HepG2 (cell line): ENCODE results near the gene ESRRB. TPM values are rescaled to one million over a fixed set of nuclear protein-coding genes. Genes with fewer than 3 reads are reported as not detected.

Source experiments
- ATAC-seq: fragments of 200-7000 bp; cut with Tn5 transposase; 3 replicates; pipeline ENCODE4 v1.9.1; 2020; ENCODE audit warnings: mild to moderate bottlenecking, moderate library complexity
- BruUV-seq: library from RNA; stranded (reverse); fragments of 400-500 nt; replicated peaks from 2 replicates; lab custom pipeline; 2021; lab: Mats Ljungman, UMichigan
- CTCF ChIA-PET: fragments of 300-600 bp; formaldehyde crosslinking; extraction: SDS; loops from one replicate; lab custom pipeline; 2021; ENCODE audit warnings: low total read pairs, inconsistent platforms, low intra/inter-chr PET ratio; lab: Yijun Ruan, JAX
- POLR2A ChIA-PET: fragments of 350-600 bp; sonication (Branson Sonifier 250); formaldehyde crosslinking; loops from one replicate; lab custom pipeline; 2020; ENCODE audit warnings: antibody characterized with exemption, inconsistent platforms; lab: Yijun Ruan, JAX
- DNase-seq: peaks from one replicate; pipeline ENCODE4 v3.0.0-alpha.2; 2015; ENCODE audit warnings: low spot score
- FAIRE-seq: peaks from 3 replicates; lab custom pipeline; 2011; peaks lifted over from hg19 to GRCh38; lab: Jason Lieb, UNC
- H2AFZ ChIP-seq: one replicate; pipeline ENCODE4 v1.6.1; 2011; ENCODE audit warnings: low read length, inconsistent platforms
- H3K27ac ChIP-seq: fragments of 300-600 bp; 3 replicates; pipeline ENCODE4 v1.8.0; 2011; ENCODE audit warnings: mixed run types, mild to moderate bottlenecking, mixed read lengths, low read length, inconsistent platforms; ENCODE audit not compliant: insufficient read depth; ENCODE audit errors: extremely low read length
- H3K27me3 ChIP-seq, 2 experiments: fragments of 200-600 bp in 1 of 2; 2 replicates in 1 of 2; 3 replicates in 1 of 2; pipeline versions ENCODE4 v1.6.0 to v1.8.0; 2011; ENCODE audit warnings: low read length in 2 of 2, mild to moderate bottlenecking in 2 of 2, moderate library complexity in 2 of 2, inconsistent platforms in 1 of 2; ENCODE audit not compliant: insufficient read depth in 2 of 2, control insufficient read depth in 1 of 2
- H3K36me3 ChIP-seq, 2 experiments: fragments of 200-600 bp in 1 of 2; replicated peaks in 1 of 2; 2 replicates in 1 of 2; 3 replicates in 1 of 2; pipeline versions ENCODE4 v1.5.1 to v1.8.0; 2011; ENCODE audit warnings: low read length in 2 of 2, inconsistent platforms in 1 of 2; ENCODE audit not compliant: insufficient read depth in 2 of 2, control insufficient read depth in 1 of 2
- H3K4me1 ChIP-seq: 2 replicates; pipeline ENCODE4 v1.5.1; 2012; ENCODE audit warnings: low read length, inconsistent platforms; ENCODE audit not compliant: insufficient read depth
- H3K4me2 ChIP-seq: 2 replicates; pipeline ENCODE4 v1.6.0; 2011; ENCODE audit warnings: low read depth, low read length, inconsistent platforms
- H3K4me3 ChIP-seq, 3 experiments: fragments of 200-600 bp in 1 of 3; sonication (generic), shearing (Covaris generic) in 1 of 3; replicated peaks in 1 of 3; 2 replicates each; pipeline ENCODE4 v1.5.1; 2011 to 2016; ENCODE audit warnings: low read length in 3 of 3, inconsistent platforms in 2 of 3, low read depth in 2 of 3, mild to moderate bottlenecking in 2 of 3, control low read depth in 1 of 3, mixed read lengths in 1 of 3; ENCODE audit not compliant: insufficient read depth in 1 of 3
- H3K79me2 ChIP-seq: one replicate; pipeline ENCODE4 v1.6.1; 2011; ENCODE audit warnings: low read length, inconsistent platforms; ENCODE audit not compliant: insufficient read depth
- H3K9ac ChIP-seq: 2 replicates; pipeline ENCODE4 v1.6.0; 2011; ENCODE audit warnings: mild to moderate bottlenecking, low read depth, low read length, inconsistent platforms; ENCODE audit not compliant: insufficient read depth
- H3K9me3 ChIP-seq: 2 replicates; pipeline ENCODE4 v1.5.1; 2012; ENCODE audit warnings: mild to moderate bottlenecking, low read length
- H4K20me1 ChIP-seq: 2 replicates; pipeline ENCODE4 v1.6.0; 2011; ENCODE audit warnings: inconsistent platforms, mild to moderate bottlenecking, low read length, moderate library complexity; ENCODE audit not compliant: insufficient read depth
- MEIS2 ChIP-seq: sonication (generic); formaldehyde crosslinking; IDR thresholded peaks from 2 replicates; pipeline ENCODE4 v1.9.0; 2021; ENCODE audit warnings: mild to moderate bottlenecking, missing genetic modification reagents
- MXD4 ChIP-seq: IDR thresholded peaks from 2 replicates; pipeline ENCODE4 v1.6.1; 2016; ENCODE audit warnings: mild to moderate bottlenecking, missing biosample characterization, missing genetic modification reagents
- PAXIP1 ChIP-seq: sonication (generic); formaldehyde crosslinking; conservative IDR thresholded peaks from 2 replicates; pipeline ENCODE4 v1.4.0; 2020; ENCODE audit warnings: mild to moderate bottlenecking, missing genetic modification reagents, moderate library complexity
- SMAD3 ChIP-seq: sonication (generic); formaldehyde crosslinking; IDR thresholded peaks from 2 replicates; pipeline ENCODE4 v1.4.0; 2020; ENCODE audit warnings: missing genetic modification reagents
- SNAPC4 ChIP-seq: sonication (generic); formaldehyde crosslinking; IDR thresholded peaks from 2 replicates; pipeline ENCODE4 v1.4.0; 2020; ENCODE audit warnings: mild to moderate bottlenecking, missing genetic modification reagents
- ZNF441 ChIP-seq: sonication (generic); formaldehyde crosslinking; IDR thresholded peaks from 2 replicates; pipeline ENCODE4 v1.7.0; 2021; ENCODE audit warnings: missing genetic modification reagents, borderline replicate concordance
- ZNF589 ChIP-seq: sonication (generic); formaldehyde crosslinking; conservative IDR thresholded peaks from 2 replicates; pipeline ENCODE4 v1.8.0; 2022; ENCODE audit warnings: mild to moderate bottlenecking, moderate library complexity, missing genetic modification reagents
- ZNF772 ChIP-seq: sonication (generic); formaldehyde crosslinking; IDR thresholded peaks from 2 replicates; pipeline ENCODE4 v1.5.0; 2020; ENCODE audit warnings: mild to moderate bottlenecking, missing genetic modification reagents
- ZNF788 ChIP-seq: sonication (generic); formaldehyde crosslinking; IDR thresholded peaks from 2 replicates; pipeline ENCODE4 v1.5.0; 2020; ENCODE audit warnings: mild to moderate bottlenecking, missing genetic modification reagents, borderline replicate concordance
- WGBS: methylation state at CpG from one replicate; pipeline ENCODE4 v1.1.6; 2017; ENCODE audit warnings: low lambda C conversion rate; 5-methylcytosine and 5-hydroxymethylcytosine counted together
- in situ Hi-C: cut with HindIII; loops from 2 replicates; pipeline ENCODE4 v1.10.0; 2017; ENCODE audit warnings: low pct_unique_long_range_greater_than_20kb; ENCODE audit not compliant: extremely low pct_ligation_motif_present
- intact Hi-C: fragments of 100-400 bp; cut with micrococcal nuclease; formaldehyde crosslinking; loops from one replicate; pipeline ENCODE4 v1.10.0; 2022; ENCODE audit not compliant: unreplicated experiment
- polyA plus RNA-seq, 8 experiments: library from polyadenylated mRNA; depleted of rRNA in 3 of 8; stranded (reverse) in 7 of 8; unstranded in 1 of 8; fragments of >200 nt; fragmentation: Illumina TruSeq in 4 of 8; extraction: Trizol in 4 of 8; gene quantifications; 2 replicates each; pipeline versions ENCODE4 v1.2.1 to v1.2.3, GENCODE V29; 2011 to 2016; ENCODE audit warnings: low read depth in 4 of 8, missing spikeins in 1 of 8, mixed read lengths in 1 of 8; ENCODE audit not compliant: insufficient read depth in 1 of 8
- total RNA-seq, 5 experiments: library from RNA; depleted of rRNA; stranded (reverse); fragments of >200 nt; fragmentation: Illumina TruSeq; extraction: Trizol; gene quantifications; 2 replicates each; pipeline ENCODE4 v1.2.3, GENCODE V29; 2016; ENCODE audit warnings: low read depth in 1 of 5
- TF ChIP-seq, protein P1 (sequence below): sonication (generic); formaldehyde crosslinking; IDR thresholded peaks from 2 replicates; pipeline ENCODE4 v1.4.0; 2020; ENCODE audit warnings: missing genetic modification reagents, borderline replicate concordance
- TF ChIP-seq, protein P2 (sequence below): sonication (generic); formaldehyde crosslinking; IDR thresholded peaks from 2 replicates; pipeline ENCODE4 v1.9.0; 2021; ENCODE audit warnings: missing genetic modification reagents, borderline replicate concordance

ESRRB gene
- total and polyA plus RNA-seq, 2 of the 13 experiments (the other 11 are each of a cell fraction or from before 2014, with no cell fraction given): 0.04 to 0.33 TPM

DNA sequence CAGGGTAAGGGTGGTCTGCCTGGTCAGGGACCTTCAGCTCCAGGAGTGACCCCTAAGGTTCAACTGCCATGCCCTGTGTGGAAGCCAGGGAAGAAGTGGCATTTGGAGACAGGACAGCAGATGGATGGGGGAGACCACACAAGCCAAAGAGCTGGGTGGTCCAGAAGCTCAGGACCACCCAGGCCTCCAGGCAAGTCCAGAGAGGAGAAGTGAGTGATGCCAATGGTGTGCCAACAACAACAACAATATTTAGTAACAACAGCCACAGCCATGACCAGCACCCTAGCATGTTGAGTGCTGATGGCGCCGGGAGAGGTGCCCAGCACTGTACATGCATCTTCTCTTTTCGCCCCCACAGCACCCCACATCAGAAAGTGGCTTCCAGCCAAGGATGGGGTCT, 113.7 kb downstream of the ESRRB start:
- ChIA-PET CTCF (no interaction called here), POLR2A (no interaction called here)
- H3K4me2 ChIP-seq: no peak overlapping the region
- no peaks in the 10 kb centered on the region for H4K20me1 ChIP-seq
- H3K36me3 ChIP-seq: no peaks in the 10 kb centered on the region
- no peak for FAIRE-seq
- DNase-seq: no peak
- no peaks in the 10 kb centered on the region for H3K9me3 ChIP-seq
- no peak overlapping the region for H3K4me3 ChIP-seq
- H3K4me1 ChIP-seq: no peaks in the 10 kb centered on the region
- H3K27ac ChIP-seq: no peak overlapping the region
- WGBS: no CpG with 5 or more reads among the region's 3 CpGs
- H3K79me2 ChIP-seq: no peaks in the 10 kb centered on the region
- no peak for ATAC-seq
- H3K27me3 ChIP-seq: peaks cover 0 to 1% of the 10 kb centered on the region in 2 experiments; a peak in 3 of 5 replicates
- no TSS peak for BruUV-seq
- no peak overlapping the region for H3K9ac ChIP-seq
- in situ Hi-C loops: no loop called here
- no peak overlapping the region for H2AFZ ChIP-seq
- intact Hi-C loops: no loop called here
- no peak for TF ChIP-seq SNAPC4 (CRISPR knock-in tag)
- TF ChIP-seq ZNF589: no peak
- TF ChIP-seq SMAD3: no peak
- TF ChIP-seq, protein P1, sequence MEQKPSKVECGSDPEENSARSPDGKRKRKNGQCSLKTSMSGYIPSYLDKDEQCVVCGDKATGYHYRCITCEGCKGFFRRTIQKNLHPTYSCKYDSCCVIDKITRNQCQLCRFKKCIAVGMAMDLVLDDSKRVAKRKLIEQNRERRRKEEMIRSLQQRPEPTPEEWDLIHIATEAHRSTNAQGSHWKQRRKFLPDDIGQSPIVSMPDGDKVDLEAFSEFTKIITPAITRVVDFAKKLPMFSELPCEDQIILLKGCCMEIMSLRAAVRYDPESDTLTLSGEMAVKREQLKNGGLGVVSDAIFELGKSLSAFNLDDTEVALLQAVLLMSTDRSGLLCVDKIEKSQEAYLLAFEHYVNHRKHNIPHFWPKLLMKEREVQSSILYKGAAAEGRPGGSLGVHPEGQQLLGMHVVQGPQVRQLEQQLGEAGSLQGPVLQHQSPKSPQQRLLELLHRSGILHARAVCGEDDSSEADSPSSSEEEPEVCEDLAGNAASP (CRISPR knock-in tag): no peak
- no peak for TF ChIP-seq MXD4
- TF ChIP-seq PAXIP1 (CRISPR knock-in tag): no peak
- no peak for TF ChIP-seq ZNF772 (CRISPR knock-in tag)
- TF ChIP-seq ZNF441: no peak
- no peak for TF ChIP-seq ZNF788 (CRISPR knock-in tag)
- TF ChIP-seq MEIS2 (CRISPR knock-in tag): no peak
- TF ChIP-seq, protein P2, sequence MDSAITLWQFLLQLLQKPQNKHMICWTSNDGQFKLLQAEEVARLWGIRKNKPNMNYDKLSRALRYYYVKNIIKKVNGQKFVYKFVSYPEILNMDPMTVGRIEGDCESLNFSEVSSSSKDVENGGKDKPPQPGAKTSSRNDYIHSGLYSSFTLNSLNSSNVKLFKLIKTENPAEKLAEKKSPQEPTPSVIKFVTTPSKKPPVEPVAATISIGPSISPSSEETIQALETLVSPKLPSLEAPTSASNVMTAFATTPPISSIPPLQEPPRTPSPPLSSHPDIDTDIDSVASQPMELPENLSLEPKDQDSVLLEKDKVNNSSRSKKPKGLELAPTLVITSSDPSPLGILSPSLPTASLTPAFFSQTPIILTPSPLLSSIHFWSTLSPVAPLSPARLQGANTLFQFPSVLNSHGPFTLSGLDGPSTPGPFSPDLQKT (CRISPR knock-in tag): no peak
